ENCODE results near the gene ZC3H8.

ZC3H8 gene

DNA sequence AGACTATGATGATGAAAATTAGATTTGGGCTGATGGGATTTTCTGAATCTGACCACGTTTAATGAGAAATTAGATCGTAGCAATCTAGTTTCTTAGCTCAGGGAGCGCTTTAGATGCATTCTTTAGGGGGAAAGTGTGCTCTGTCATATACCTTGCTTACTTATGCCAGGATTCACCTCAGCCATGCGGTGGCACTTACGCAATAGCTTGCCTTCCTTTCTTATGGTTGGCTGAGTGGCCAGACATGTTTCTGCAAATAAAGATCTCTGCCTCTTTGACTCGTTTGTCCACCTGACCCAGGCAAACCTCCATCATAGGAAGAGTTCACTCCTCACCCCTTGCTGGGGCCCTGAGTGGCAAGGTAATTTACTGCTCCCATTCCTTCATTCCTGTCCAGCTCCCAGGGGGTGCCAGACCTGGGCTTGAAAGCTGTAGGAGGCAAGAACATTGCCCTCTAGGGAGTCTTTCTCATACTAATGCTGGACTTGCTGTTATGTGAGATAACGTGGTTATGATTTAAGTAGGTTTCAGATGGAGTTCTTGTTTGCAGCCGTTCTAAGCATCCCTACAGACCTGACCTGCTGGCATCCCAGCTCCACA, 59.6 kb downstream of the ZC3H8 start:
- DNase-seq (ENCODE audit: low read depth, low spot score): no peak

DNA sequence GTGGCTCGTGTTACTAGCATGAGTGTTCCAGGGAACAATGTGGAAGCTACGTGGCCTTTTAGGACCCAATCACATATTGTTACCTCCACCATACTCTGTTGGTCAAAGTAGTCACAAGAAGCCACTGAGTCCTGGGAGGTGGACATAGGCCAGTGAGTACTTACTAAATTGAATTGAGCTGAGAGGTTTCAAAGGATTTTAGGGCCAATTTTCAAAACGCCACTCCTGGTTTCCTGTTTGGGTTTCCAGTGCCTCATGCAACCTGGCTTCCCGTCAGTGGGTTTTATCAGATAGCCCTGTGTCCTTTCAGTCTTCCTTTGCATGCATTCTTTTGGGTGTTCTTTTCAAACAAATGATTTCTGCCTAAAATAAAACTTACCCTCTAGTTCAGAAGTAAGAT, 60.4 kb downstream of the ZC3H8 start:
- DNase-seq (ENCODE audit: low read depth, low spot score): no peak

DNA sequence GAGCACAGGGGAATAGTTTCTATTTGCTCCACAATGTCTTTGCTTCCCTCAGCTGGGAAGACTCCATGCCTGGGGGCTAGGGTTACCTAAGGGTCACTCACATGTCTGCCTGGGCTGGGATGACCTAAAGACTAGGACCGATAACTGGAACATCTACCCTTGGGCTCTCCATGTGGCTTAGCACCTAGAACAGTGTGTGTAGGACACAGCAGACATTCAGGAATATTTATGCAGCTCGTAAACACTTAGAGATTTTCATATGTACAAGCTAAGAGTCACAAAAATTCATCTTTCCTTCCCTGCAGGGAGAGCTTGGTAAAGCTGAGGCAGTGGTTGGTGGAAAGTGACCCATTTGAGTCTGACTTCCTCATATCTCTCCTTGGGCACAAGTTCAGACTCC, 60.8 kb downstream of the ZC3H8 start:
- DNase-seq (ENCODE audit: low read depth, low spot score): no peak

DNA sequence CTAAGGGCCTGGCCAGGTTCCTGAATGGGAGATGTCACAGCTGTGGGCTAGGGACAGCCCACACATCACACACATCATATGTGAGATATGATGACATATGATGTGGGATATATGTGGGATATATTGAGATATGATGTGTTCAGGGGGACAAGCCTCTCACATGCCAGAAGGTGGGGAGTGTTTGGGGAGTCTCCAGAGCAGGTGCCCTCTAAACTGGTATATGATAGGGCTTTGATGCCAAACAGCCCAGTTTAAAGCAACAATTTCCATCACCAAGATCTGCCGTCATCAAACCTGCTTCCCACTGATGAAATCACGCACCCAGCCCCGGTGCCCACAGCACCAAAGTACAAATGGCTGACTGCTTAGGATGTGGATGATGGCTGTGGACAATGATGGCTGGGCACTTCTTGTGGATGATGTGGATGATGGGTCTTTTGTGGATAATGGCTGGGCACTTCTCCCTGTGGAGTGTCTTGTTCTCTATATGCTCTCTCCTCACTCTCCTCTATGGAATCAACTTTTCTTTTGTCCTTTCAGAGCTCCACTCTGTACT, 65.8 kb downstream of the ZC3H8 start:
- no peak for DNase-seq (ENCODE audit: low read depth, low spot score)

DNA sequence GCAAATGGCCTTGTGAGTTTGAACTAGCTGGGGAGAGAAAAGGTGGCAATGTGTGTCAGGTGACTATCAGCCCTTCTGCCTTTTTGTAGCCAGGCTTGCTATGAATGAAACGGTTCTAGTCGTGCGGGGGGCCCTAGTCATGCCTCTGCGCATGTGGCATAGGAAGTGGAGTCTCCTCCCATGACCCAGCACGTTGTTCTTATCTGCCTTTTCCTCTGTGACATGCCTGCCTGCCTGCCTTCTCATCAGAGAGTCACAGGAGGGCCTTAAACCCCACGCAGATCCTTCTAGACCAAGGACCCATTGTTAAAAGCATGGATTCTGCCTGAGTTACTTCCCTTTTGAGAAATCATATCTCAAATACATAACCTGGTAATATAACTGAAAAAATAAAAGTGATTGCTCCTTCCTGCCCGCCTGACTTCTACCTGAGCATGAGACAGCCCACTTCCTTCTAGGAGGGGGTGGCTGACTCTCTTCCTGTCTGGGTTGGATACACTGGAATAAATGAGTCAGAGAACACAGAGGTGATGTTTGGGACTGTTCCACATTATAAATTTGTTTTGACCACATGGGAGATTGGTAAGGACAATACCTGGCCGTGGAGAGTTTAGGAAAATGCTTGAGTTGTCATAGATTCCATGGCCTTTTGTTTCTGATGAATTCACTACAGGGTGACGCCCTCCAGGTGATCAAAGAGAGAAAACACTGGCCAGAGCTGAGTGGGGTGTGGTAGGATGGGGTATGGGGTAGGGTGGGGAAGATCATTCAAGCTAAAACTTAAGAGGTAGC, 66.8 kb downstream of the ZC3H8 start:
- peak; percentile 54 for DNase-seq (ENCODE audit: low read depth, low spot score)

DNA sequence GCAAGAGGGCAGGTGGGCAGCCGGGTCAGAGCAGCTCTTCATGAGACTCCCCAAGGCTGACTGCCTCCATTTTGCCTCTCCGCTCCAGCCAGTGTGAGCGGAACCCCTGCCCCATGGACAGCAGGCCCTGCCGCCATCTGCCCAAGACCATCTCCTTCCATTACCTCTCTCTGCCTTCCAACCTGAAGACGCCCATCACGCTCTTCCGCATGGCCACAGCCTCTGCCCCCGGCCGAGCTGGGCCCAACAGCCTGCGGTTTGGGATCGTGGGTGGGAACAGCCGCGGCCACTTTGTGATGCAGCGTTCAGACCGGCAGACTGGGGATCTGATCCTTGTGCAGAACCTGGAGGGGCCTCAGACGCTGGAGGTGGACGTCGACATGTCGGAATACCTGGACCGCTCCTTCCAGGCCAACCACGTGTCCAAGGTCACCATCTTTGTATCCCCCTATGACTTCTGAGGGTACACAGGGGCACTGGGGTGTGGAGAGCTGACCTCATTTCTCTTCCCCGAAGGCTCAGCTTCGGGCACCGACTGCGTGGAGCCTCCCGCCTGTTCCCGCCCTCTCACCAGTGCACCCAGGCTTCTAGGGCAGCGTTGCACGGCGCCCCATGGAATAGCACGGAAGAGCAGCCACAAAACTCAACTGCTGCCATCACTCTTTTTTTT, 67.7 kb downstream of the ZC3H8 start:
- no peak for DNase-seq (ENCODE audit: low read depth, low spot score)

DNA sequence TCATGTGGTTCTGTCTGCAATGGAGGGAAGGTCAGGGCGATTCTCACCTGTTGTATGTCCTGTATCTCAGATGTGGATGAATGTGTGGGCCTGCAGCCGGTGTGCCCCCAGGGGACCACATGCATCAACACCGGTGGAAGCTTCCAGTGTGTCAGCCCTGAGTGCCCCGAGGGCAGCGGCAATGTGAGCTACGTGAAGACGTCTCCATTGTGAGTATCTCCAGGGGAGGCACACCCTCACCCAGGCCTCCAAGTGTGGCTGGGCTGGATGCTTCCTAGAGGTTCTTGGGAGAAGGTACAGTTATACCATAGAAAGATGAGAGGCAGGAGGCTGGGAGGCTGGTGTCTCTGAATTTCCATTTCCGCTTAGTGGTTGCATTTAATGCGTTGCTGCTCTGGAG, 69.7 kb downstream of the ZC3H8 start:
- DNase-seq (ENCODE audit: low read depth, low spot score): no peak

DNA sequence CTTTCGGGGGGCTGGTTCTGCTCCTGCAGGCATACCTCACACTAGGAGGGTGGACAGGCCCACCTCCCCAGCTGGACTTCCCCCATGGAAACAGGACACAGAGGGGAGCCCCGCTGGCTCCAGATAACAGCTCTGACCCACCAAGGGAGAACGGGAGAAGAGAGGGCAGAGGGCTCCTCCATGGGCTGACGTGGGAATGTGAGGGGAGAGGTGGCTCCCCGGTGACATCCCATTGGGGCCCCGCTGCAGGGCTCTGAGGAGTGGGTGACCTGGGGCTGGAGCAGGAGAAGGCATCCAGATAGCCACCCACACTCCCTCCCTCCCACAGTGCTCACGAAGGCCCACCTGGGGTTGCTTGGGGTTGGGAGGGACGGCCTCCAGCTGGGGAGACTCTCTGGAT, 70.7 kb downstream of the ZC3H8 start:
- DNase-seq (ENCODE audit: low read depth, low spot score): no peak

DNA sequence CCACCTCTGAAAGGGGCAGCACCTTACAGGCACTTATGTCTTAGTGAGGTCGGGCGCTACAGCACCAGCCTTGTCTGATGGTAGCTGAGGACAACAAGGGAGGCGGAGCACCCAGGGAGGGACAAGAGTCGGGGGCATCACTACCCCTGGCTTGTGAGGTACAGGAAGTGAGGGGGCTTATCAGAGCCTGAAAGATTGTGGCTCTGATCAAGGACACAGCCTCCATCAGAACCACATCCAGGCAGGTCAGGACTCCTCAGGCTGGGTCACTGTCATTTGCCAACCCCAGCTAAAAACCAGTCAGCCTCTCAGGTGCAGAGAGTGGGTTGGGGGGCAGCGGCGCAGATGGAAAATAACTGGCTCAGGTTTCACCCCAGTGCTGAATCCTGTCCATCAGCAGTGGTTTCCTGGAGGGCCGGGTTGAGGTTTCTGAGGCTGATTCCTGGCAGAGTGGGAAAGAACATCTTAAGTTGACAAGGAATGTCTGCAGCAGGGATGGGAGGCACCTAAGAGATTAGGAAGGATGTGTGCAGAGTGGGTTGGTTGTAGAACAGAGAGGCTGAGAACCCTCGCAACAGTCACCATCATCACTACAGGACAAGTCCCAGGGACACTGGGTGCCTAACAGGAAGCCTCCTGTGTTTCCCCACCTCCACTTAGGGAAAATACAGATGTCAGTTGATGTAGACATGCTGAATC, 71.4 kb downstream of the ZC3H8 start:
- no peak for DNase-seq (ENCODE audit: low read depth, low spot score)

DNA sequence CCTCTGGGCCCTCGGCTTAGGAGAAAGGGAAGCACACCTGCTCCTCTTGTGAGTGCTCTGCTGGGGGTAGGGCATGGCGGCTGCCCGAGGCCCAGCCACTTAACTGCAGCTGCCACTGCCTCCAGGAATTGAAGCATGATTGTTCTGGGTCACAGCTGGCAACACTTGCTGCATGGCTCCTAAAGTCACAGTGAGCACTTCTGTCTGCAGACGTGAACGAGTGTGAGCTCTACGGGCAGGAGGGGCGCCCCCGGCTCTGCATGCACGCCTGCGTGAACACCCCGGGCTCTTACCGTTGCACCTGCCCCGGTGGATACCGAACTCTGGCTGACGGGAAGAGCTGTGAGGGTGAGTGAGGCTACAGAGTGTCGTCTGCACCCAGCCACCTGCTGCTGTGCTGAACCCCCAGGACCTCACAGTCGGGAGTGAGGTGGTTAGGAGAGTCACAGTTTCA, 72.2 kb downstream of the ZC3H8 start:
- no peak for DNase-seq (ENCODE audit: low read depth, low spot score)

DNA sequence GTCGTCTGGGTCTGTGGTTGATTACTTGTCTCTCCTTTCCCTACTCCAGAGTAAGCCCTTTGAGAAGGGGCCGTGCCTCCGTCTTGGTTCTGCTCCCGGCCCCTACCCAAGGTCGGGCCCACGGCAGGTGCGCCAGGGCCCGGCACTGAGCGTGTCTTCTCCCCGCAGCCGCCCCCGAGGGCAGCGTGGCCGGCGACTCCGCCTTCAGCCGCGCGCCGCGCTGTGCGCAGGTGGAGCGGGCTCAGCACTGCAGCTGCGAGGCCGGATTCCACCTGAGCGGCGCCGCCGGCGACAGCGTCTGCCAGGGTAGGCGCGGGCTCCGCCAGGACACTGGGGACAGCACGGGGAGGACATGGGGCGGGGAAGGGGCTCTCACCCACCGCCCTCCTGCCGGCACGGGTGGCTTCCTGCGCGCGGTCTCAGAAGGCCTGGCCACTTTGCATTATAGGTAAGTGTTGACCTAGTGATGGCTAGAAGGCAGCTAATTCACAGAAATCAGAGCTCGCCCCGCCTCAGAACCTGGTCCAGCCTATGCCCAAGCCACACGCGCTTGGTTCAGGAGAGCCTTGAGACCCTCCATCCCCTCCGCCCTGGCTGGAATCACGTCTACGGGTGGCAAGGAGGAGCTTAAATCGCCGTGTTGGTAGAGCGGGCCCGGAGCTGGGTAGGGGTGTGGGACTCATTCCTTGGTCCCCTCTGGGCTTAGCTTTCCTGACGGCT, 73.1 kb downstream of the ZC3H8 start:
- DNase-seq (ENCODE audit: low read depth, low spot score): peak; percentile 37

DNA sequence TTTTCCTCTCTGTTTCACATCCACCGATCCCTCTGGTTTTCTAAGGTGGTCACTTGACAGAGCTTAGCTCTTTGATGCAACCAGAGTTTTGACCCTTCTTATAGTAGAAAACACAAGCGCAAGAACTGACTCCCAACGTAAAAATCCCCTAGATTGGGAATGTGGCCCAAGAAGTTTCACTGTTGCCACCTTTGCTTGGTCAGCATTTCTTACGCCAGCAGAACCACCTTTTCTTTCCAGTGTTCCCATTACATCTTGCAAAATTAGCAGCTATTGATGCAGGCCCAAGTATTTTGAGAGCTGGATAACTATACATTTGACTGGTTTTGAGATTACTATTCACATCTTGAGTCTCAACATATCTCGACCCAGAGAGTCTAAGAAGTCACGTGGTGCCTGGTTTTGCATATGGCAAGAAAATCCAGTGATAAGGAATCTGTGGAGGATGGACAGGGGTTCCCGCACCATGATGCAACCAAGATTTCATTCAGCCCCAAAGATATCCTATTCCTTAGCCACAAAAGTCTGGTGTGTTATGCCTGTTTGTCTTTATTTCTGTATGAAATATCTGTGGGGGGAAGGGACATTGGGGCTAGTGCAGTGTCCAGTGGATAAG, 78.8 kb downstream of the ZC3H8 start:
- DNase-seq (ENCODE audit: low read depth, low spot score): no peak

DNA sequence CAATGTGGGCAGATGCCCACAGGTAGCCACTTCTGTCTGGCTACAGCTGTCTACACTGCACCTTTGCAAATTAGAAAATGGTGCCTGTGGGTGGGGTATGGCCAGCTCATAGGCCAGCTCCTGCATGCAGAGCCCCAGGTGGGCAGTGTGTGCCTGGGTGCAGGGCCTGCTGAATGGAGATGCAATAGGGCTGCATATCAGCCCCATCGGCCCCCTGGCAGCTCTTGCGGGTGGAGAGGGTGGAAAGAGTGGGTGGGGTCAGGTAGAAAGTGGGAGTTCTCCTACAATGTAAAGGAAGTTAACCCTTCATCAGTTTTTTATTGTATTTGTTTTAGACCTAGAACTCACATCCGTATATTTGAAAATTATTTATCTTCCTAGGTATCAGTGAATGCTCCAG, 79.5 kb downstream of the ZC3H8 start:
- no peak for DNase-seq (ENCODE audit: low read depth, low spot score)

DNA sequence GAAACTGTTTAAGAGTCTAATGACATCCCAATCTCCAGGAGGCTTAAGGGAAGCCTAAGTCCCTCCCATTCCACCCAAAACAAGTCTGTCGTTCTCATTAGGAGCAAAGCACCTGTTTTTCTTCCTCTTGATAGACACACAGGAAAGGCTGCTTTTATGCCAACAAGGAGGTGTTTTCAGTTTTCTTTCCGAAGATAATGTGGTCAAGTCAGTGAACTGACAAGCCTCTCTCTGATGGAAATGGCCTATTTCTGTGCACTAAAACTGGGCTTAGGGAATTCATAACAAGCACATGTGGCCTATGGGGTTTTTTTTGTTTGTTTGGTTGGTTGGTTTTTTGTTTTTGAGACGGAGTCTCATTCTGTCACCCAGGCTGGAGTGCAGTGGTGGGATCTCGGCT, 80.5 kb downstream of the ZC3H8 start:
- no peak for DNase-seq (ENCODE audit: low read depth, low spot score)

DNA sequence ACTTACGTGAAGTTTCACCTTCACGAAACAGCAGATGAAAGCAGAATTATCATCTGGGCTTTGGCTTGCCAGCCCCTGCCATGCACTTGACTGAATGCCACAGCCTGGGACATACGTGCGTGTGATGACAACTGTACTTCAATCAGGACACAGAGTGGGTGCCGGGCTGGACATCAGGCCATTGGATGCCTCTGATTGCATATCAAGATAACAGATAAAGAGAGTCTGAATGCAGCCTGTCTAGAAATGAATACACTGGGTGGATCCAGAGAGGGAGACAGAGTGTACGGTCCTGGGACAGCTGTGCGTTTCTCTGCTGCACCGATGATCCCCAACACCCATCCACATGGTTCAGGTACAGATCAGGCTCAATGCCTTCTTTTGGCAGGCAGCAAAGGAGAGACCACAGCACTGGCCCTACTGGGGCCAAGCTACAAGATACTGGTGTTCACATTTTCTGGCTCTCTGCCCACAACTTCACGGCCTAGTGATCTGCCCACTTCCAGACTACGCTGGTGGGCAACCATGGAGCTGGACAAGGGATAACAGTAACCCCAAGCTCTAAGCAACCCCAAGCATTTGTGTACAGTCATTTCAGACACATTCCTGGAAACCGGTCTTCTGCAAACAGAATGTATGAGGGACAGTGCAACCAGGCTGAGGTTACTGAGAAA, 81.1 kb downstream of the ZC3H8 start:
- DNase-seq (ENCODE audit: low read depth, low spot score): no peak

DNA sequence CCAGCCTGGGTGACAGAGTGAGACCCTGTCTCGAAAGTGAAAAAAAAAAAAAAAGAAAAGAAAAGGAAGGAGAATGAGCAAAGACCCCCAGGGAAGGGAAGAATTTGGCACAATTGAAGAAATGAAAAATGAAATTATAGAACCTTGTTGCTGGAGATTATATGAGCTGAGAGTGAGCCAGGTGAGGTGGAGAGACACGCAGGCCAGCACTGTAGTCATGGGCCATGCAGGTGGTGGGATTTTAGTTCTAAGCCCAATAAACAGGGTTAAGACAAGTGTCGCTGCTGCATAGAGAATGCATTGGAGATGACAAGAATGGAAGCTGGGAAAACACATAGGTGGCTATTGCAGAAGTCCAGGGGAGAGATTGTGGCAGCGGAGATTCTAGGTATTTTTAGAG, 84.3 kb downstream of the ZC3H8 start:
- no peak for DNase-seq (ENCODE audit: low read depth, low spot score)

DNA sequence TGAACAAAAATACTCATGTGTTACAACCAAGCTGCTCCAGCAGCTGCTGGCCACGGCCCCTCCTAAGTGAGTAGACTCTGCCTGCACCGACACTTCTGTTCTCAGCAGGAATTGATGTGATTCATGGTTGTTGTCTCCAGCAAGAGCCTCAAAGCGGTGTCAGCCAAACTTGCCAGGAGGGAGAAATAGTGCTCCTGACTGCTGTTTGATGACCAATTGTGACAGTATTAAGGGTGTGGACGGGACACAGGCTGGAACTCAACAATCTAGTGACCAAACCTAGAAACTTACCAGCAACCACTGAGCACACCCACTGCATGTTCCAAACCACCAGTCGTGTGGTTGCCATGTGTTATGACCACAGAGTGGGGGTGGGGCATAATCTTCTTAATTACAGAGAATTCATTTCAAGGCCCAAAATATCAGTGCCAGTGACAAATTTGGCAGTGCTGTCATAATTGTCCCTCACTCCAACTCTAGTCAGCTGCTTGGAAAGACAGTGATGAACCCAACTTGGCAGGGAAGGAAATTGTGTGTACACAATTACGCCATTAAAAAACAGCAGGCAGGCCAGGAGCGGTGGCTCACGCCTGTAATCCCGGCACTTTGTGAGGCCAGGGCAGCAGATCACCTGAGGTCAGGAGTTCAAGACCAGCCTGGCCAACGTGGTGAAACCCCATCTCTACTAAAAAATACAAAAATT, 86.3 kb downstream of the ZC3H8 start:
- DNase-seq (ENCODE audit: low read depth, low spot score): no peak

DNA sequence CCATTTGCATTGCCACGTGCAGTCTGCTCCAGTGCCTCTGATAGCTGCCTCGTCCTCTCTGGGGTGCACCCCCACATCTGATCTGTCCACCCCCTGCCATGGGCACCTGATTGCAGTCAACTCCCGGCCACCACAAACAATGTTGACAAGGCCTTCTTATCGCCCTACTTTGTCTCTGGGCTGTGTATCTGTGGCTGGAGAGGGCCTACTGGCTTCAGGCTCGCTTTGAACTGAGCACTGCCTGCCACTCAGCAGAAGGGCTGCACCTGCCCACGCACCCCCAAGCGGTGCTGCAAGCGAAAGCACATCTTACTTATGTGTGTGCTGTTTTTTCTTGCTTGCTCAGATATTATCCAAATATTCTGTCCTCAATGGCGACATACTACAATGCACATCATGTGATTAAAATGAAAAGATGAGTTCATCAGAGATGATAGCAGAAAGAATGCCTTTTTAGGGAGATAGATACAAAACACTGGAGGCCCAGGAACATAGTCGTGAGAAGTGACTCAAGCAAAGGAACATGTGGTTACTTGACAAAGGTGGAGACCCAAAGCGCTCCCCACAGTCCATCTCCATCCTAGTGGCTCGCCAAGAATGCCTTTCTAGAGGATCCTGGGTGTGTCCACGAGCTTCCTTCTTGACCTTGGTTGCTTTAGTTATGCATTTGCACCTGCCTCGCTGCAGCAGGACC, 87.9 kb downstream of the ZC3H8 start:
- no peak for DNase-seq (ENCODE audit: low read depth, low spot score)

DNA sequence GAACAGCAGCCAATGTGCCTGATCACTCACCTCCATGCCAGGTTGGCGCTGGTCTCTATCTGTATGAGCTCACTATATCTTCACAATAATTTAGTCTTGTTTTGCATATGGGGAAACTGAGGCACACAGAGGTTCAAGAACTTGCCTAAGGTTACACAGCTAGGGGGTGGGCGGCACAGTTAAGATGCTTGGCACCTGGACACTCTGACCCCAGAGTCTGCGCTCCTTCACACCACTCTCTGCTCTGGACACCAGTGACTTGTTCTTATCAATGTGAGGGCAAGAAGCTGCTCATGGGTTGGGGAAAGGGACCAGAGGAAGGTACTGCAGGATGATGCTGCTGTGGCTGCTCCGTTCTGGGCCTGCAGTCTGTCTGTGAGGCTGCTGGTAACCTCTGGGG, 89.5 kb downstream of the ZC3H8 start:
- DNase-seq (ENCODE audit: low read depth, low spot score): no peak
